EH (cell line): ENCODE data around the gene EMD.
A peak's percentile ranks its signal among the peaks of the same experiment; 100 is the strongest.

Experiments used
- DNase-seq: peaks from one replicate; pipeline ENCODE4 v3.0.0-alpha.2; 2015; ENCODE audit warnings: low read depth

EMD gene

DNA sequence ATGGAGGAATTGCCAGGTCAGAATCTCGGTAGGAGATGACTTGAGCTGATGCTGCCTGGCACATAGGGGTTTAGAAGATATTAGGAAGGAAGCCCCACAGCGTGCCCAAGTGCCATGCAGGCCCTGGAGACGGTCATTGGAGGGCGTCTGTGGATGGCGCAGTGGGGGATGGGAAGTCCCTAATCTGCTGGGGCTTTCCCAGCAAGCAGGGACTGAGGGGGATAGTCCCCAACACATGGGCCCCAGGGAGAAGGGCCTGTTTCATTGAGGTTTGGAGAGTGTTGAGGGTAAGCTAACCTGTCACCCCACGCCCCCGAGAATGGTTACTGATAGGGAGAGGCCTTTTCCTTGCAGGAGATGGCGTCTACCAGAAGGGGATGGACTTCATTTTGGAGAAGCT is 40.1 kb downstream of the EMD start:
- no peak for DNase-seq

DNA sequence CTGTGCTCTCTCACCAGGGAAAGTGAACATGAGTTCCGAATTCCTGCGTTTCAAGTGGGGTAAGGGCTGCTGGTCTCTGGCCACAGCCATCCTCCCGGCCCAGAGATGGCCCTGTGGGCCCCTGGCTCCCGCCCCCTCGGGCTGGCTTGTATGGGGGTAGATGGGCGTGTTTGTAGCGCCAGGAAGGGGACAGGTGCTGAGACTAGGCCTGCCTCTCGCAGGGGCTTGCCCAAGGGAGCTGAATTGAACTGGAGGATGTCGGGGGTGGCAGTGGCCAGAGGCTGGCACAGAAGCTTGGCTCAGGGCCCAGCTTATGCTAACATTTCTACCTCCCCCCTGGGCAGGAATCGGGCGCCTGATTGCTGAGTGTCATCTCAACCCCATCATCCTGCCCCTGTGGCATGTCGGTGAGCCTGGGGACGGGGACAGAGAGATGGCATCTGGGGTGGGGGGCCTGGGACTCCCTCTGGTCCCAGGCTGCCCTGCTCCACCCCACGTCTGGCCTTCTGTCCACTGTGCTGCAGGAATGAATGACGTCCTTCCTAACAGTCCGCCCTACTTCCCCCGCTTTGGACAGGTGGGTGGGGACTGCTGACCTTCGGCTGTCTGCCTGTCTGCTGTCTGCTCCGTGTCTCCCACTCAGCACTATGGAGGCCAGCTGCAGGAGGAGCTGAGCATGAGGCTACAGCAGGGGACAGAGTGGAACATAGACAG is 40.8 kb downstream of the EMD start:
- no peak for DNase-seq

DNA sequence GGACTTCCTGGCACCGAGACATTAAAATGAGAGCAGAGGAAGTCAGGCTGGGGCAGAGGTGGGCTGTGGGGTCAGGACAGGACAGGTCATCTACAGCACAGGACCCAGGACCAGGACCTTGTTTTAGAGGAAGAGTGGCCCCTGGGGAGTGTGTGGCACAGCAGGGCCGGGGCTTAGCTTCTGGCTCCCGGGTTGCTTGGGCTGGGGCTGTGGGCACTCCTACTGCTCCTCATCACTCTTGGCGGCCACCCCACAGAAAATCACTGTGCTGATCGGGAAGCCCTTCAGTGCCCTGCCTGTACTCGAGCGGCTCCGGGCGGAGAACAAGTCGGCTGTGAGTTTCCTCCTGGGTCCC is 41.3 kb downstream of the EMD start:
- DNase-seq: no peak

DNA sequence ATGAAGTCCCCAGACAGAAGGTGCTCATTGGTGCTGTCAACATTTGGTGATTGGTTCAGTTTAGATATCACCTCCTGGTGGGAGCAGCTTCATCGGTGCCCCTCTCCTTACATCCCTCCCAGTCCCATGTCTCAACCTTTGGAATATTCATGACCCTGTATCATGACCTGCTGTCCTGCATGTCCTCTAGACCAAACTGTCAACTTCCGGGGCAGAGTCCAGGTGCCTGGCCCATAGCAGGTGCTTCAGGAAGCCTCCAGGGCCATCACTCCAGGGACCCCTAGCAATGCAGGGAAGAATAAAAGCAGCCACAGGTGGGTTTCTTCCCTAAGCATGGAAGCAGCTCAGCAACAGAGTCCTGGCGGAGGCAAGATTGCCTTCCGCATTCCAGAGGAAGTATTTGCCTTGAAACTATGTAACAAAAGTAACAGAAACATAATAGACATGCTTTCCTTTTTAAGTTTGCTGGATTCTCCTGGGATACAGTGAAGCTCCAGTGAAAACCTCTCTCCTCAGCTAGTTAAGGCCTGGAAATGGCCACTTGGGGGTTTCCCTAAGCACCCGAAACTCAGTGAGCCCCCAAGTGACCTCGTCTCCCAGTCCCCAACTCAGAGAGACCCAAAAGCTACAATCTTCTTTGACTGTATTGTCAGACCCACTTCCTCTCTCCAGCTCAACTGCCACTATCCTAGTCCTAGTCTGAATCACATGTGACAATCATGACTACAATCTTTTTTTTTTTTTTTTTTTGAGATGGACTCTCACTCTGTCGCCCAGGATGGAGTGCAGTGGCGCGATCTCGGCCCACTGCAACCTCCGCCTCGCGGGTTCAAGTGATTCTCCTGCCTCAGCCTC is 48.0 kb downstream of the EMD start:
- peak; percentile 27 for DNase-seq

DNA sequence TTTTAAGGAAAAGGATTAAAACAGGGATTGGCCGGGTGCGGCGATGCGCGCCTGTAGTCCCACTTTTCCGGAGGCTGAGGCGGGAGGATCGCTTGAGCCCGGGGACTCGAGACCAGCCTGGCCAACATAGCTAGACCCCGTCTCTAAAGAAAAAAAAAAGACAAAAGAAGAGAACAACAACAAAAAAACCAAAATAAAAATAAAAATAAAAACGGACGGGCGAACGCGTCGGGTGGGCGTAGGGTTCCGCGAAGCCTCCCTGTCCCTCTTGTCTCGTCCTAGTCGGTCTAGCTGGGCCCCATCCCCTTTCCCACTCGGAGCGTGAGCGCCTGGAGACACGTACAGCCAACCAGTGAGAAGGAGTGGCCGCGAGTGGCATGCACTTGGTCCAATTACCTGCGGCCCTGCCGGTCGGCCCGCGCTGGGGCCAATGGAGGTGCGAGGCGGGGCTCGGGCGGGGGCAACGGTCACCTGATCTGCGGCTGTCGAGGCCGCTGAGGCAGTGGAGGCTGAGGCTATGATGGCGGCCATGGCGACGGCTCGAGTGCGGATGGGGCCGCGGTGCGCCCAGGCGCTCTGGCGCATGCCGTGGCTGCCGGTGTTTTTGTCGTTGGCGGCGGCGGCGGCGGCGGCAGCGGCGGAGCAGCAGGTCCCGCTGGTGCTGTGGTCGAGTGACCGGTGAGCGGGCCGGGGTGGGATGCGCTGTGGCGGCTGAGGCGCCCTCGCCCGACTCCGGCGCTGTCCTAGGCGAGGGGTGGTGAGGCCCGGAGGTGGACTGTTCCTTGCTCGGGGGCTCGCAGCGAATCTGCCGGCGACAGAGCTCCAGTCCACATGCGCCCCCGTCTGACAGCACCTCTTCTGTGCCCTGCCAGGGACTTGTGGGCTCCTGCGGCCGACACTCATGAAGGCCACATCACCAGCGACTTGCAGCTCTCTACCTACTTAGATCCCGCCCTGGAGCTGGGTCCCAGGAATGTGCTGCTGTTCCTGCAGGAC is 49.4 kb downstream of the EMD start, which contains the start of gene ATP6AP1:
Gene ATP6AP1, plus strand, starts transcription at position 502 of the 996 bp plus-strand sequence. Its CDS starts 16 bp downstream, at position 518.
- DNase-seq: peak; percentile 94

DNA sequence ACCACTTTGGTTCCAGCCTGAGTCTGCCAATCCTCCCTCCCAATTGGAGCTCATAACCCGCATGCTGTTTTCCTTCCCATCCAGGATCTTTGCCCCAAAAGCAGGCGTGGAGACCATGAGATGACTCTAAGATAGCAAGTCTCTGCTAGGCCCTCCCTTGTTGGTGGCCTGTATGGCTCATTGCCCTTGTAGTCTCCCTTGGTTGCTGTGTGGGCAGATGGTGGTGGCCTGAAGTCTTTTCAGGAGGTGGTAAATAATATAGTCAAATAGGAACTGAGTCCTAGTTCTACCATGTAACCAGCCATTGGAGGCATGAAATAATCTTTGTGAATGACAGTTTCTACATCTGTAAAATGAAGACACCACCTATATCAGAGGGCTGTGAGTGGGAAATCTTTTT is 50.6 kb downstream of the EMD start:
- DNase-seq: no peak

DNA sequence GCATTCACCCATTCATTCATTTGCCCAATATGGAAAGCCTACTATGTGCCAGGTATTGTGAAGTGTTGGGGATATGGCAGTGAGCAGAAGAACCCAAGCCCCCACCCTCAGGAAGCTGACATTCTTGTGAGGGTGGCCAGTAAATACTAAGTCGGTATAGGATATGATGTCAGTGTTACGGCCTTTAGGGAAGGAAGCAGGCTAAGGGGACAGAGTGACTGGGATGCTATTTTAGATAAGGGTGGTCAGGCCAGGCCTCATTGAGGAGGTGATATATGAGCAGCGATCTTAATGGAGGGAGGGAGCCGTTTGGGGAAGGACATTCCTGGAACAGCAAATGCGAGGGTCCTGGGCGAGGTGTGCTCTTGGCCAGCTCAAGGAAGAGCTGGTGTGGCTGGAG is 51.4 kb downstream of the EMD start:
- no peak for DNase-seq

DNA sequence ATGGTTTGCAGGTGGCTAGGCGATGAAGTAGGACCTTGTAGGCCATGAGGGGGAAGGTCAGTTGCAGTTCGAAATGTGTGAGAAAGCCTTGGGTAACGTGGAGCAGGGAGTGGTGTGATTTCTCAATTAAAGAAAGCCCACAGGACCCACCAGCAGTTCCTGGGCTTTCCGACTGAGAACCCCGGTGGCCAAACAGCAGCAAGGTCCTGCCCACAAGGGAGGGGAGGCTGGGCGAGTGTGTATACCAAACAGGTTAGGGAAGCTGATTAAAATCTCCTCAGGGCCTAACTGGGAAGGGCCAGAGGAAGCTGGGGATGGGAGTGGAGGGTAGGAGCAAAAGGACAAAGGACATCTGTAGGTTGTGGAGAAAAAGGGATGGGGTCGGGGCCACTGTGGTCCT is 51.8 kb downstream of the EMD start:
- no peak for DNase-seq
